Neural cell (in vitro differentiated cells): ENCODE results near the gene PTCD2.

Source experiments
- CTCF ChIP-seq: fragments of 450-650 bp; IDR thresholded peaks from 2 replicates; pipeline ENCODE4 v1.5.1; 2014; ENCODE audit warnings: antibody characterized with exemption, mild to moderate bottlenecking, moderate library complexity; ENCODE audit not compliant: poor library complexity, severe bottlenecking
- EP300 ChIP-seq: fragments of 450-650 bp; conservative IDR thresholded peaks from 2 replicates; pipeline ENCODE4 v1.6.1; 2014; ENCODE audit warnings: antibody characterized with exemption, mild to moderate bottlenecking, moderate library complexity; ENCODE audit not compliant: poor library complexity, severe bottlenecking
- EZH2 ChIP-seq: fragments of 200-600, 300-800 bp; shearing (Covaris generic), sonication (generic); IDR thresholded peaks from 2 replicates; pipeline ENCODE4 v1.6.1; 2014; ENCODE audit warnings: antibody characterized with exemption, low read length, borderline replicate concordance, mild to moderate bottlenecking; ENCODE audit not compliant: insufficient read depth, poor library complexity, severe bottlenecking
- POLR2AphosphoS5 ChIP-seq: IDR thresholded peaks from 2 replicates; pipeline ENCODE4 v1.6.1; 2012
- RAD21 ChIP-seq: fragments of 450-650 bp; conservative IDR thresholded peaks from 2 replicates; pipeline ENCODE4 v1.6.1; 2014; ENCODE audit warnings: antibody characterized with exemption, mild to moderate bottlenecking, moderate library complexity
- REST ChIP-seq: IDR thresholded peaks from 2 replicates; pipeline ENCODE4 v1.6.1; 2012; ENCODE audit warnings: borderline replicate concordance
- SMC3 ChIP-seq: fragments of 450-650 bp; conservative IDR thresholded peaks from 2 replicates; pipeline ENCODE4 v1.6.1; 2014; ENCODE audit warnings: antibody characterized with exemption, mild to moderate bottlenecking, moderate library complexity; ENCODE audit not compliant: poor library complexity
- TAF1 ChIP-seq: IDR thresholded peaks from 2 replicates; pipeline ENCODE4 v1.6.1; 2012; ENCODE audit warnings: low read depth

- TF ChIP-seq CTCF (no peak), REST (no peak), POLR2AphosphoS5 (no peak), EZH2 (no peak), SMC3 (no peak), TAF1 (no peak), RAD21 (no peak), EP300 (no peak)
Measured at GRCh38 chr5:72290356-72291133, 29.6 kb upstream of the PTCD2 start.
